HG03280 (cell line): ENCODE measurements around the gene PRKRA.
"Not testable (repeated sequence)": the region's sequence is repeated elsewhere in the genome, so short reads cannot be mapped to it uniquely, and the experiment has no call there.

Experiments
- ATAC-seq: cut with Tn5 transposase; IDR thresholded peaks from one replicate; pipeline ENCODE4 v1.9.1; 2021; ENCODE audit warnings: mild to moderate bottlenecking, moderate library complexity; ENCODE audit not compliant: unreplicated experiment

The PRKRA gene

GRCh38 chr2:178414266-178415247 lies 36.4 kb downstream of the PRKRA start:
- peak; percentile 76 for ATAC-seq

- peak; percentile 73 for ATAC-seq
Measured at GRCh38 chr2:178413472-178414265, 37.3 kb downstream of the PRKRA start.

- ATAC-seq = not testable (repeated sequence)
Measured at GRCh38 chr2:178412453-178412852, 38.5 kb downstream of the PRKRA start.

GRCh38 chr2:178412047-178412446 lies 38.9 kb downstream of the PRKRA start:
- ATAC-seq = no peak

GRCh38 chr2:178409261-178409660 lies 41.7 kb downstream of the PRKRA start:
- no peak for ATAC-seq

GRCh38 chr2:178404368-178404767 lies 46.6 kb downstream of the PRKRA start:
- peak; percentile 100 for ATAC-seq

- peak; percentile 33 for ATAC-seq
Measured at GRCh38 chr2:178403671-178404306, 47.2 kb downstream of the PRKRA start.

- no peak for ATAC-seq
Measured at GRCh38 chr2:178401994-178402437, 49.0 kb downstream of the PRKRA start.

GRCh38 chr2:178397002-178397605 lies 53.9 kb downstream of the PRKRA start:
- ATAC-seq = peak; percentile 90

GRCh38 chr2:178395941-178396570 lies 54.9 kb downstream of the PRKRA start:
- no peak for ATAC-seq

- no peak for ATAC-seq
Measured at GRCh38 chr2:178395295-178395694, 55.7 kb downstream of the PRKRA start.

- ATAC-seq = no peak
Measured at GRCh38 chr2:178394859-178395258, 56.1 kb downstream of the PRKRA start.

GRCh38 chr2:178392215-178392614 lies 58.8 kb downstream of the PRKRA start:
- no peak for ATAC-seq

- ATAC-seq = no peak
Measured at GRCh38 chr2:178391701-178392100, 59.3 kb downstream of the PRKRA start.

- no peak for ATAC-seq
Measured at GRCh38 chr2:178388287-178388686, 62.7 kb downstream of the PRKRA start.

- no peak for ATAC-seq
Measured at GRCh38 chr2:178386986-178387597, 63.9 kb downstream of the PRKRA start.

GRCh38 chr2:178385595-178386148 lies 65.3 kb downstream of the PRKRA start:
- no peak for ATAC-seq

- no peak for ATAC-seq
Measured at GRCh38 chr2:178383718-178384117, 67.3 kb downstream of the PRKRA start.
